Measurements from ENCODE around the gene SF3B2. TPM values are rescaled to one million over a fixed set of nuclear protein-coding genes. Genes with fewer than 3 reads are reported as not detected.
"Not testable (repeated sequence)": the region's sequence is repeated elsewhere in the genome, so short reads cannot be mapped to it uniquely, and the experiment has no call there.

SF3B2 gene, protein sequence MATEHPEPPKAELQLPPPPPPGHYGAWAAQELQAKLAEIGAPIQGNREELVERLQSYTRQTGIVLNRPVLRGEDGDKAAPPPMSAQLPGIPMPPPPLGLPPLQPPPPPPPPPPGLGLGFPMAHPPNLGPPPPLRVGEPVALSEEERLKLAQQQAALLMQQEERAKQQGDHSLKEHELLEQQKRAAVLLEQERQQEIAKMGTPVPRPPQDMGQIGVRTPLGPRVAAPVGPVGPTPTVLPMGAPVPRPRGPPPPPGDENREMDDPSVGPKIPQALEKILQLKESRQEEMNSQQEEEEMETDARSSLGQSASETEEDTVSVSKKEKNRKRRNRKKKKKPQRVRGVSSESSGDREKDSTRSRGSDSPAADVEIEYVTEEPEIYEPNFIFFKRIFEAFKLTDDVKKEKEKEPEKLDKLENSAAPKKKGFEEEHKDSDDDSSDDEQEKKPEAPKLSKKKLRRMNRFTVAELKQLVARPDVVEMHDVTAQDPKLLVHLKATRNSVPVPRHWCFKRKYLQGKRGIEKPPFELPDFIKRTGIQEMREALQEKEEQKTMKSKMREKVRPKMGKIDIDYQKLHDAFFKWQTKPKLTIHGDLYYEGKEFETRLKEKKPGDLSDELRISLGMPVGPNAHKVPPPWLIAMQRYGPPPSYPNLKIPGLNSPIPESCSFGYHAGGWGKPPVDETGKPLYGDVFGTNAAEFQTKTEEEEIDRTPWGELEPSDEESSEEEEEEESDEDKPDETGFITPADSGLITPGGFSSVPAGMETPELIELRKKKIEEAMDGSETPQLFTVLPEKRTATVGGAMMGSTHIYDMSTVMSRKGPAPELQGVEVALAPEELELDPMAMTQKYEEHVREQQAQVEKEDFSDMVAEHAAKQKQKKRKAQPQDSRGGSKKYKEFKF
- total RNA-seq = 197 TPM

DNA sequence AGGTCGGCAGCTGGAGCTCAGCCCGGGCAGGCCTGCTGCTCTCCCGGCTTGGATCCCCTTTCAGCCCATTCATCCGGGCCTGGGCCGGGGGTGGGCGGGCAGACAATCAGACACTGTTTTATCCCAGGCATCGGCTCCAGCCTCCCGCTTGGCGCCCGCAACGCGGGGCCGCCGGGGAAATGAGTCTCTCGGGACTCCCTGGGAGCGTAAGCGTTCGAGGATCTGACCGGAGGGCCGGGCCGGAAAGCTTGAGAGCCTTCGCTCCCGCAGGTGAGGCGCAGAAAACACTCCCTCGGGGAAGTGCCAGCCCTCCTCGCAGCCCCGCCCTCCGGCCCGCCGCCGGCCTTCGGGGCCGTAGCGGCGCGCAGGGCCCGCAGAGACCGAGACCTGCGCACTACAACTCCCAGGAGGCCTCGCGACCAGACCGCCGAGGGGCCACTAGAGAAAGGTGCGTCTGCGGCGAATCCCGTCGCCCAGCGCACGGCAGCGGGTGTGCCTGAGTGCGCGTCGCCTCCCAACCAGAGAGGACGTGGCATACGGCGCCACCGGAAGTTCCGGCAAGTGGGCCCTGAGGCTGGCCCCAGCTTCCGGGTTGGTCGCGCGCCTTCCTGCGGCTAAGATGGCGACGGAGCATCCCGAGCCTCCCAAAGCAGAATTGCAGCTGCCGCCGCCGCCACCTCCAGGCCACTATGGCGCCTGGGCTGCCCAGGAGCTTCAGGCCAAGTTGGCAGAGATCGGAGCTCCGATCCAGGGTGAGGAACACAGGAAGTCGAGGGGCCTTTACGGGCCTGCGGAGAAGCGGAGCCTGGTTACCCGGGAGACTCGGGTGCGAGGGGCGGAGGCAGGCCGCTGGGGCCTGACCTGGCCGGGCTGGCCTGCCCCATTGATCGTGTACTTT is at the start of gene SF3B2:
Gene SF3B2, plus strand, starts transcription at position 599 of the 898 bp plus-strand sequence. Its CDS starts 21 bp downstream, at position 620.
- peak; percentile 94 to 99 (median 98) for DNase-seq (ENCODE audit: low read depth in 2 of 3, low spot score in 2 of 3)

DNA sequence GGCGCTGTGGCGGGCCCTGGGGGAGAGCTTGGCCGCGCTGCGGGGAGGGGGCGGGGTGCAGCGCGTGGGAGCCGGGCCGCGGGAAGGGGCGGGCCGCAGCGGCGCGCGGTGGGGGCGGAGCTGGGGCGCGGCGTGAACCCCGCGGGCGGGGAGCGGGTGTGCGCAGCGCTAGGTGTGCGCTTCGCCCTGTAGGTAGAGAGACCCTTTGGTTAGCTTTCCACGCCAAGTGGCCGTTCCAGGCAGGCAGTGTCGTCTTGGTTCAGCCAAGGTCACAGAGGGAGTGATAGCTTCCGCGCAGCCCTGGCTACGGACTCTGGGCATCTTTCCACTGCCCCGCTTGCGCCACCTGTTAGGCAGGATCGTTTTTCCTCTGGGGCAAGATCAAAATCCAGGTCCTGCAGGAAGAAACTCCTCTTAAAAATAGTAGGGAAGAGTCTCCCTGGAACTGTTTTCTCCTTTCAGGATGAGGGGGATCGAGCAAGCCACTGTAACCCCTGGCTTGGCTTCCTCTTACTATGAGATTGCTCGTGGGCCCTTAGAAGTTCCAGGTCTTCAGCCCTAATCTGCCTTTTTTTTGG is 49.4 kb upstream of the SF3B2 start:
- no peak for DNase-seq (ENCODE audit: low read depth in 2 of 3, low spot score in 2 of 3)

DNA sequence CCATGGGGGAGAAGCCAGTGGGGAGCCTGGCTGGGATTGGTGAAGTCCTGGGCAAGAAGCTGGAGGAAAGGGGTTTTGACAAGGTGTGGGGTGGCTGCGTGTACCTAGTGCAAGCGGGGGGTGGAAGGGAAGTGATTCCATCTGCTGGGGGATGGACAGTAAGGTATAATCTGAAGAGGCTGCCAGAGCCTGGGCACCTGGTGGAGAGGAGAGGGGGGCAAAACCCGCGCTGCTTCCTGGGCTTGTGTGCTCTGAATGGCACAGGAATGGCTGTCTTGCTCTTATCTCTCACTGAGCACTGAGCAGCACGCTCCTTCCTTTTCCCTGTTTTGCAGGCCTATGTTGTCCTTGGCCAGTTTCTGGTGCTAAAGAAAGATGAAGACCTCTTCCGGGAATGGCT is 48.9 kb upstream of the SF3B2 start:
- DNase-seq (ENCODE audit: low read depth in 2 of 3, low spot score in 2 of 3) = no peak

DNA sequence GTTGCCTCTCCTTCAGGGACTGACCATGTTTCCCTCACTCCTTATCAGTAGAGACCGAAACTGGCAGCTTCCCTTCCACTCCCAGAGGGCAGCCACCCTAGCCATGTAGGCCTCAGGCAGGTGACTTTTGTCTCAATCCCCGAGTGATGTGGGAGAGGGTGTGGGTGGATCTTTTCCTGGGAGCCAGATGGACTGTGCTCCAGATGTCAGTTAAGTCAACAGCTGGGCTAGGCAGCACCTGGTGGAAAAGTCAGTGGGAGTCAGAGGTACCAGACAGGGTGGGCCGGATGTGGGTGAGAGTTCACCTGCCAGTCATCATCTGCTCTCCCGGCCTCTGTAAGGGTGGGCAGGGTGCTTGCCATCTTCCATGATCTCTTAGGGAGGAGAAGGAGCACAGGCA is 48.0 kb upstream of the SF3B2 start:
- DNase-seq (ENCODE audit: low read depth in 2 of 3, low spot score in 2 of 3) = no peak

DNA sequence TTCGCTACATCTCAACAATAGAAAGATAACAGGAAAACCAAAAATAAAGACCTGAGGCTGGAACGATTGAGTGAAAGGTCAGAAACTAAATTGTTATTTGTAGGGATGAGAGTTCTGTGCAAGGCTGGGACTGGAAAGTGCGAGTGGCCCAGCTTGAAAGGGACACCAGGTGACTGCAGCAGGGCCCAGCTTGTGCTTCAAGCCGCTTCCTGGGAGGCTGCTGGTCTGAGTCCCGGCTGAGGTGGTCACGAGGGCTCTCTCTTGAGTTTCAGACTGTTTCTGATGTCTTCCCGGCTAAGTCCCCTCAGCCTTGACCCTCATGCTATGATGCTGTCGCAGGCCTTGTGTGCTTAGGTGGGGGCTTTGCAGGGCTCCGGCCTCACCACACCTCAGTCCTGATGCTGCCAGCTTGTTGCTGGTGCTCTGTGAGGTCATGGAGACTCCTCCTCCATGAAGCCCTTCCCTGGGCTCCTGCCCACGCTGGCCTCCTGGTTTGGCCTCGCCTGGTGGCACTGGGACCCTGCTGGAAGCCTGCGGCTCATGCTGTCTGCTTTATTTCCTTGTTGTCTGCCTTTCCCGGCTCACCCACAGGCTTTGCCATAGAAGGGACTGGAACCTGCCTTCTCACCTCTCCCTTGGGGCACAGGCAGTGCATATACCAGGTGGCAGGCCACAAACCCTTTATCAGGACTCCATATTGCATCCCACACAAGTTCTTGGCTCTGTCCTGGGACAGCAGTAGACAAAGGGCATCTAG is 45.9 kb upstream of the SF3B2 start:
- no peak for DNase-seq (ENCODE audit: low read depth in 2 of 3, low spot score in 2 of 3)

DNA sequence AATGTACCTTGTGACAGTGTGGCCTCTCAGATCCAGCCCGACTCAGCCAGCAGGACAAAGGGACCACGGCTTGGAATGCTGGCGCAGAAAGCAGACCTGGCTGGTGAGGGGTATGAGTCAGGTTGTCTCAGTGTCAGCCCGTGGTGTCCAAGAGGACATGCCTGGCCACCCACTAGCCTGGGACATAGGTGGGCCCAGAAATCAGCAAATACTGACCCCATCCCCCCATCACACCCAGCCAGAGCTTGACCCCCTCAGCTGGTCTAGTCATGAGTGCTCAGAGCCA is 45.3 kb upstream of the SF3B2 start:
- no peak for DNase-seq (ENCODE audit: low read depth in 2 of 3, low spot score in 2 of 3)

DNA sequence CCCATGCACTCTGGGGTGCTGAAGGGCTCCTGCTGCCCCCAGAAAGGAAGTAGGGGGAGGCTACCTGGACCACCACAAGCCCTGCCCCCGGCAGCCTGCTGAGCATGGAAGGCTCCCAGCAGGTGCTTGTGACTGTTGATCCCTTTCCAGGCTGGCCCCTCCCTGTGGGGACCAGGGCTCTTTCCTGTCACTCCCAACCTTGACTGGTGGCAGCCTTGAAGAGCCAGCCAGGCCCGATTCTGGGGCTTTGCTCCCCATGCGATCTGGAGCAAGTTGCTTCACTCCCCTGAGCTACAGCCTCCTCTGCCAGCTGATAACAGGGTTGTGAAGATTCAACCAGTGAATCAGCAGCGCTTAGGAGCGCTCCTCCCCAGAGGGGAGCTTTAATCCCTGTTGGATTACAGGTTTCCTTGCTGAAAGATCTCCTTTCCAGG is 44.9 kb upstream of the SF3B2 start:
- no peak for DNase-seq (ENCODE audit: low read depth in 2 of 3, low spot score in 2 of 3)

DNA sequence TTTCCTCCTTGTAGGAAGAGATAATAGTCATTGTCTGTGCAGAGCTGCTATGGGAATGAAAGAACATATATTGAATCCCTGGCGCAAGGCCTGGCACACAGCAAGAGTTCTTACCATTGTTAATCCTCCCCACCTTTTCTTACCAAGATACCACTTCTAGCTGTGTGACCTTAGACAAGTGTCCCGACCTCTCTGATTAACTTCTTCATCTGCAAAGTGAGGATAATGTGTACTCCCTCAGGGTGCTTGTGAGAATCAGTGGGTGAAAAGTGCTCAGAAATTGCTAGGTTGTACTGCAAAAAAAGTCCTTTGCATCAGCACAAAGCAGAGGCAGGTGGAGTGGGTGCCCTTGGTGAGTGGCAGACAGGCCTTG is 44.1 kb upstream of the SF3B2 start:
- no peak for DNase-seq (ENCODE audit: low read depth in 2 of 3, low spot score in 2 of 3)

DNA sequence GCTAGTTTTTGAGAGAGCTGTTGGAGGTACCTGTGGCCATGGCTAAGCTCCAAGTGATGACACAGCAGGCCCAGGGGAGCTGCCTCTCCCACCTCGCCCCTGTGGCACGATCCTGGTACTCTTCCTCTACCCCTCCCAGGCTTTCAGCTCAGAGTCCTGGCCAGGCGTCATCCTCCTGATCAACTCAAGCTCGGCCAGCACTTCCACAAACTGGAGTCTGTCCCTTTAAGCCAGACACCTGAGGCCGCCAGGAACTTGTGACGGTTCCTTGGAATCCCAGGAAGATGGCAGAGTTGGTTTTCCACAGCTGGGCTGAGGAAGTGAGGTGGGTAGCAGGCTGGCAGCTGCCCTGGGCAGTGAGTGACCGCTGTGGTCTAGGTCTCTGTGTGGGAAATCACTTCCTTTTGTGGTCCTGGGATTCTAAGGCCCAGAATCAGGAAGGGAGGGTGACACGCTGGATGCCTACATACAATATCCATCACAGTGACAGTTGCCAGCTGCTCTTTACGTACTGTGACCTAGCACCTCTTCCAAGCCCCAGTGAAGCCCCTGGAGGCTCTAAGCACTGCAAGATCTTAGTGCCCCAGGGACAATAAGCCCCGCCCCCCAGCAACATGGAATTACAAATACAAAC is 43.6 kb upstream of the SF3B2 start:
- DNase-seq (ENCODE audit: low read depth in 2 of 3, low spot score in 2 of 3) = no peak

DNA sequence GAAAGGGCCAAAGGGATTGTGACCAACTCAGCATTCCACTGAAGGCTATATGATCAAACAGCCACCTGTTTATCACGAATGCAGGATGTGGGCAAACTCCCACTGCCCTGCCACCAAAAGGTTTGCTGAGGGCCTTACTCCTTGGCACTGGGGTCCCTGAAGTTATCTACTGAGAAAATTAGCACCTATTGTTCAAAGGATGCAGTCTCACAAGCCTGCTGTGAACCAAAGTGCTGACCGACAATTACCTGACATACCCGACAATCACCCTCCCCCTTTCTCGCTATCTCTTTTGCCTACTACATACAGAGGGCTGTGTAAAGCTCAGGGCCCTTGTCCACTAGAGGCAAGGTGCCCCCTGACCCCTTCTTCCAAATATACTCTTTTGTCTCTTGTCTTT is 42.1 kb upstream of the SF3B2 start:
- DNase-seq (ENCODE audit: low read depth in 2 of 3, low spot score in 2 of 3) = not testable (repeated sequence)

DNA sequence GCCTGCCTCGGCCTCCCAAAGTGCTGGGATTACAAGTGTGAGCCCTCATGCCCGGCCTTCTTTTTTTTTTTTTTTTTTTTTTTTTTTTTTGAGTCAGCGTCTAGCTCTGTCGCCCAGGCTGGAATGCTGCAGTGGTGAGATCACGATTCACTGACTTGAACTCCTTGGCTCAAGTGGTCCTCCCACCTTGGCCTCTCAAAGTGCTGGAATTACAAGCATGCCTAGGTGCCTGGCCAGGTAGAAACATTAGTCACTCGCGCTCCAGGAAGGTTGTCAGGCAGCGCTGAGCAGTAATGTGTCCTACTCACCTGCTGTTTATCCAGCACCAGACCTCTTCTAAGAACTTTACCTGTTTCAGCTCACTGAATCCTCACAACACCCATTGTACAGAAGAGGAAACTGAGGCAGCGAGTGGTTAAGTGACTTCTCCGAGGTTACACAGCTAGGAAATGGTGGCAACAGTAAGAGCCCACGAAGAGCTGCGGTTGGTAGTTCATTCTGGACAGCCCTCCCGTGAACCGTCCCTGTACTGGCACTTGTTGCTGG is 40.9 kb upstream of the SF3B2 start:
- no peak for DNase-seq (ENCODE audit: low read depth in 2 of 3, low spot score in 2 of 3)

DNA sequence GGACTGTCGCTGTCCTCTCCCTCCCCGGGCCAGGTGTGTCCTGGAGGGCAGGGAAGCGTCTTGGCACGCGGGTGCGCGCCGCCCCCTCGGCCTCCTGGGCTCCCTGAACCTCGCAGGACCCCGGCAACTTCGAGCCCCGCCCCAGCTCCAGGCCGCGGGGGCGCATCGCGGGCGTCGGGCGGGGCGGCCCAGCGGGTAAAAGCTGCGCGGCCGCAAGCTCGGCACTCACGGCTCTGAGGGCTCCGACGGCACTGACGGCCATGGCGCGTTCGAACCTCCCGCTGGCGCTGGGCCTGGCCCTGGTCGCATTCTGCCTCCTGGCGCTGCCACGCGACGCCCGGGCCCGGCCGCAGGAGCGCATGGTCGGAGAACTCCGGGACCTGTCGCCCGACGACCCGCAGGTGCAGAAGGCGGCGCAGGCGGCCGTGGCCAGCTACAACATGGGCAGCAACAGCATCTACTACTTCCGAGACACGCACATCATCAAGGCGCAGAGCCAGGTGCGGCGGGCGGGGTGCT is 40.3 kb upstream of the SF3B2 start, which contains the start of gene CST6:
Gene CST6, plus strand, starts transcription at position 224 of the 519 bp plus-strand sequence. Its CDS starts 37 bp downstream, at position 261.
- DNase-seq (ENCODE audit: low read depth in 2 of 3, low spot score in 2 of 3) = no peak

DNA sequence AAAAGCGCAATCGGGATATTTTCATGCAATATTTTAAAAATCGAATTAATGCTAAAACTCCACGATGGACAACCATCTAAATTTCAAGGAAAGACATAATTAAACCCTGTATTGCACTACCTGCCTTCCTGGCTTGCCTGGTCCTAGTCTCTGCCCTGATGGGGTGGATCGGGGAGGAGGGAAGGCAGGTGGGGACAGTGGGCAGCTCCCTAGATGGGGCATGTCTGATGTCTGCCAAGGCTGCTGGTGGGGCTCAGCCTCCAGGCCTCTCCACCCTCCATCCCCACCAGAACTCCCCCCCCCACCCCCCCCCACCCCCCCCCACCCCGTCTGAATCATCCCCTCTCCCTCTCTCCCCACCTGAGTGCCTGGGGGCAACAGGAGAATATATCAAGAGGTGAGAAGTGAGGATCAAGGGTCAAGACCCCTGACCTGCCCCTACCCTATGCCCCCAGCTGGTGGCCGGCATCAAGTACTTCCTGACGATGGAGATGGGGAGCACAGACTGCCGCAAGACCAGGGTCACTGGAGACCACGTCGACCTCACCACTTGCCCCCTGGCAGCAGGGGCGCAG is 39.7 kb upstream of the SF3B2 start:
- DNase-seq (ENCODE audit: low read depth in 2 of 3, low spot score in 2 of 3) = no peak

DNA sequence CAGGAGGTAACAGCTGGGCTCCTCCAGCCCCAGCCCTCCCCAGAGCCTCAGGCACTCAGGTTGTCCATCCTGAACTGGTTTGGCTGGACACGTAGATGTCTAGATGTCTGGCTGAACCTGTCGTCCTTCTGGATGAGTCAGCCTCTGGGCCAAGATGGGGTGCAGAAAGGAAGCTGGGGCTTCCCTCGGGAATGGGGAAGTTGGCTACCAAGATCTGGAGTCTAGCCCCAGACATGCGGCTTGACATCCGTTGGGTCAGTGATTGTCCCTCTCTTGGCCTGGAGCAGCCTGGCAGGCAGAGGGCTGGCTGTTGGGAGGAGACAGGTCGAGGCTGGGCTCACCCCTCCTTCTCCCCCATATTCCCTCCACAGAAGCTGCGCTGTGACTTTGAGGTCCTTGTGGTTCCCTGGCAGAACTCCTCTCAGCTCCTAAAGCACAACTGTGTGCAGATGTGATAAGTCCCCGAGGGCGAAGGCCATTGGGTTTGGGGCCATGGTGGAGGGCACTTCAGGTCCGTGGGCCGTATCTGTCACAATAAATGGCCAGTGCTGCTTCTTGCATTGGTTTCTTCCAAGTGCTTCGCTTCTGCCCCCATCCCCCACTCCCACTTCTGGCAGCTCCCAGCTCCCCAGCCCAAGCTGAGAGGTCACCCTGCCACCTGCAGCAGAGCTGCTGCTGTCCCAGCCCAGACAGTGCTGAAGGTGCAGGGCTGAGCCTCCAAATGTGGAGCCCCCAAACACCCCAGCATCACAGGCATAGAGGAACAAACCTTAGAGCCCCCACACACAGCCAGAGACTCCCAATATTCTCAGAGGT is 39.0 kb upstream of the SF3B2 start:
- DNase-seq (ENCODE audit: low read depth in 2 of 3, low spot score in 2 of 3) = peak in 1 of 3 donors; percentile 44

DNA sequence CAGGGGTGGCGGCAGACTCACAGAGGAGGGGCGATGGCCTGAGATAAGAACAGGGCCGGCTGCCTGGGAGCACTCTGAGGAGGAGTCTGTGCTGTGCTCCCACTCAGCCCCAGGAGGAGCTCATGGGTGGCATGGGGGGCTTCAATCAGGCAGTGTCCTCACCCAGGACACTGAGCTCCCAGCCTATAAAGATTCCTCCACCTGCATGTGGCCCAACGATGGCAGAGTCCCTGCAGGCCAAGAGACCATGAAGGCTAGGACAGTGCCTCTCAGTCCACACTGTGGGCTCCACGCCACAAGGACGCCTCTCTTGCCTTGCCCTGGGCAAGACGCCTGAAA is 38.4 kb upstream of the SF3B2 start:
- DNase-seq (ENCODE audit: low read depth in 2 of 3, low spot score in 2 of 3) = no peak

DNA sequence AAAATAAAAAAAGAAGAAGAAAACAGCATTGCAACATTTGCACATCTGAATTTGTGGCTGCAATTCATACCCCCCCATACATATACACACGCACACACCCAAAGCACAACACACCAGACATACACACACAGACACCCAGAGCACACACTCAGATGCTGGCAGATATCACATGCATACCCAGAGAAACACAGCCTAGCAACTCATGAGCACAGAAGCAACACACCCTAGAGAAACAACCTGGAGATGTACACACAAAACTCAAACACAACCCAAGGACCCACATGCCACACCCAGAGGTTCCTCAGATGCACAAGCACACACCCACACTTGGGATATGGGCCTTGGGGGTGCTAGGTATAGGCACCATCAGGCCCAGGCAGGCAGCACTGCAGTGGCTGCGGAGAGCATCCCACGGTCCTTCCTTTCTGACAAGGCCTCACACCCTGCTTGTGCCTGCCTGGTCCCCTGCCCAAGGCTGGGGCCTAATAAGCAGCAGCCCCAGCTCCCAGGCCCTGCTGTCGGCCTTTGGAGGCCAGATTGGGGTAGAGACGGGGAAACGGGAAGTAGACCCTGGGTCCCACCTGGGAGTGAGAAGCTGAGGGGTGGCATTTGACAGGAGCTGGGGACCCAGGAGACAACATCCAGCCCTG is 37.2 kb upstream of the SF3B2 start:
- no peak for DNase-seq (ENCODE audit: low read depth in 2 of 3, low spot score in 2 of 3)

DNA sequence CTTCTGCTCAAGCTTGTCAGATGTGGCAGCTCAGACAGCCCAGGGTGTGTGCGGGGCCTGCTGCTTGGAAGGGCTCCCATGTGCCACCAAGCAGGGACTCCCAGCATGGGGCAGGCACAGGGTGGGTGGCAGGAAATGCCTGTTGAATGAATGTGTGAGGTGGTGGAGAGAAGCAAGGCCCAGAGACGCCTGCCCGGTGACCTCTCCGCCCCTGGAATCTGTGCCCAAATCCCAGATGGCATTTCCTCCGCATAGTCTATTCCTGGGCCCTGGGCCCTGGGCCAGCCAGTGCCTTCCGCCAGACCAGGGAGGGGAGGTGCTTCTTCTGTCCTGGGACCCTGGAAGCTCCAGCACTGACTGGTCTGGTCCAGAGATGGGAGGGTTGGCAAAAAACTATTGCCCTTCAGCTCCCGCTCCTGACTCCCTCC is 36.7 kb upstream of the SF3B2 start:
- DNase-seq (ENCODE audit: low read depth in 2 of 3, low spot score in 2 of 3) = no peak

Measured in hematopoietic multipotent progenitor cell (in vitro differentiated cells).